ENCODE results near the gene TENM3.

DNA sequence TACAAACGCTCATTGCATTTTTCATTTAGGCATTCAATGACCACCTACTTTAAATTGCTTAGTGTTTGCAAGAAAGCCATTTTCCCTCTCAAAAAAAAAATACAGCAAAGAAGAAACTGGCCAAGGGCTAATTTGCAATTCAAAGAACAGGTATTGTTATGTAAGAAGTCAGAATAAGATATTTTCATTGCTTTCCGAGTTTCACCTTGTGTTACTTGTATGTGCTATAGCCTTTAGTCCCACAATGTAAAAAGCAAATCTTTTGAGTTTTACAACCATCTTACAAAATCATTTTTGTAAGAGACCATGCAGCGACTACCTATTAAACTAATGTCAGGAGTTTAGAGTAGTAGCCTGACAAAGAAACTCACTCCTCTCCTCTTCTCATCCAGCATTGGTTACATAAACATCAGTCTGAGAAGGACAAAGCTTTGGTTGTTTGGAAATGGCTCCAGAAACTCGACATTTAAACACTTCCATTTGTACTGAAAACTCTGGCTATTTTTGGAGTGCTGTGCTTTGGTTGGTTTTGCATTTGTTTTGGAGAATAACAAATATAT, 15.3 kb downstream of the TENM3 start:
- TF ChIP-seq, protein P1, sequence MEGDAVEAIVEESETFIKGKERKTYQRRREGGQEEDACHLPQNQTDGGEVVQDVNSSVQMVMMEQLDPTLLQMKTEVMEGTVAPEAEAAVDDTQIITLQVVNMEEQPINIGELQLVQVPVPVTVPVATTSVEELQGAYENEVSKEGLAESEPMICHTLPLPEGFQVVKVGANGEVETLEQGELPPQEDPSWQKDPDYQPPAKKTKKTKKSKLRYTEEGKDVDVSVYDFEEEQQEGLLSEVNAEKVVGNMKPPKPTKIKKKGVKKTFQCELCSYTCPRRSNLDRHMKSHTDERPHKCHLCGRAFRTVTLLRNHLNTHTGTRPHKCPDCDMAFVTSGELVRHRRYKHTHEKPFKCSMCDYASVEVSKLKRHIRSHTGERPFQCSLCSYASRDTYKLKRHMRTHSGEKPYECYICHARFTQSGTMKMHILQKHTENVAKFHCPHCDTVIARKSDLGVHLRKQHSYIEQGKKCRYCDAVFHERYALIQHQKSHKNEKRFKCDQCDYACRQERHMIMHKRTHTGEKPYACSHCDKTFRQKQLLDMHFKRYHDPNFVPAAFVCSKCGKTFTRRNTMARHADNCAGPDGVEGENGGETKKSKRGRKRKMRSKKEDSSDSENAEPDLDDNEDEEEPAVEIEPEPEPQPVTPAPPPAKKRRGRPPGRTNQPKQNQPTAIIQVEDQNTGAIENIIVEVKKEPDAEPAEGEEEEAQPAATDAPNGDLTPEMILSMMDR (conservative IDR thresholded peaks at IDR 0.05; ENCODE audit: low read depth, low read length), result no peak
- TF ChIP-seq EZH2 (IDR thresholded peaks at IDR 0.05; ENCODE audit: low read length, unreplicated experiment), result no peak
